H9 (cell line): ENCODE results near the gene MGMT. TPM values are rescaled to one million over a fixed set of nuclear protein-coding genes. Genes with fewer than 3 reads are reported as not detected.

Source experiments
- DNase-seq: peaks from one replicate; pipeline ENCODE4 v3.0.0-alpha.2; 2017
- H2AFZ ChIP-seq: one replicate; pipeline ENCODE4 v1.6.1; 2013; ENCODE audit warnings: mild to moderate bottlenecking, low read length, control low read depth, moderate library complexity
- H2AK5ac ChIP-seq: 2 replicates; pipeline ENCODE4 v1.6.1; 2013; ENCODE audit warnings: low read length, control low read depth, mixed read lengths; ENCODE audit not compliant: insufficient read length
- H2BK120ac ChIP-seq: one replicate; pipeline ENCODE4 v1.6.1; 2013; ENCODE audit warnings: low read depth, mild to moderate bottlenecking, low read length, control low read depth, inconsistent platforms; ENCODE audit not compliant: poor library complexity, severe bottlenecking
- H2BK12ac ChIP-seq: 2 replicates; pipeline ENCODE4 v1.6.1; 2013; ENCODE audit warnings: low read length, control low read depth, mixed read lengths, low read depth; ENCODE audit not compliant: insufficient read length
- H2BK15ac ChIP-seq: 2 replicates; pipeline ENCODE4 v1.6.1; 2013; ENCODE audit warnings: low read depth, low read length, control low read depth
- H2BK20ac ChIP-seq: one replicate; pipeline ENCODE4 v1.6.1; 2013; ENCODE audit warnings: low read depth, mild to moderate bottlenecking, low read length, control low read depth, inconsistent platforms; ENCODE audit not compliant: poor library complexity, severe bottlenecking
- H2BK5ac ChIP-seq: 2 replicates; pipeline ENCODE4 v1.6.1; 2013; ENCODE audit warnings: low read length, control low read depth, mixed read lengths; ENCODE audit not compliant: insufficient read length
- H3K14ac ChIP-seq: 2 replicates; pipeline ENCODE4 v1.6.1; 2013; ENCODE audit warnings: low read length, control low read depth; ENCODE audit not compliant: insufficient read depth
- H3K18ac ChIP-seq: 2 replicates; pipeline ENCODE4 v1.6.1; 2013; ENCODE audit warnings: low read depth, mild to moderate bottlenecking, mixed read lengths, low read length, control low read depth; ENCODE audit not compliant: insufficient read length
- H3K23ac ChIP-seq: 2 replicates; pipeline ENCODE4 v1.6.1; 2013; ENCODE audit warnings: low read length, control low read depth, mixed read lengths, low read depth; ENCODE audit not compliant: insufficient read length
- H3K23me2 ChIP-seq: 2 replicates; pipeline ENCODE4 v1.6.1; 2013; ENCODE audit warnings: low read depth, mild to moderate bottlenecking, mixed read lengths, low read length, control low read depth; ENCODE audit not compliant: insufficient read length, poor library complexity, severe bottlenecking
- H3K27ac ChIP-seq: 2 replicates; pipeline ENCODE4 v1.5.1; 2013; ENCODE audit warnings: low read length, control low read depth, mixed read lengths, low read depth; ENCODE audit not compliant: insufficient read length
- H3K27me3 ChIP-seq: 2 replicates; pipeline ENCODE4 v1.6.1; 2013; ENCODE audit warnings: low read length, control low read depth, inconsistent platforms; ENCODE audit not compliant: insufficient read depth
- H3K4ac ChIP-seq: 2 replicates; pipeline ENCODE4 v1.6.1; 2013; ENCODE audit warnings: low read depth, mild to moderate bottlenecking, control low read depth, inconsistent platforms, low read length, moderate library complexity
- H3K4me1 ChIP-seq: 2 replicates; pipeline ENCODE4 v1.6.1; 2013; ENCODE audit warnings: low read length, control low read depth, inconsistent platforms; ENCODE audit not compliant: insufficient read depth
- H3K4me2 ChIP-seq: 2 replicates; pipeline ENCODE4 v1.6.1; 2013; ENCODE audit warnings: low read length, control low read depth, mixed read lengths; ENCODE audit not compliant: insufficient read length, insufficient read depth
- H3K56ac ChIP-seq: 2 replicates; pipeline ENCODE4 v1.6.1; 2013; ENCODE audit warnings: low read depth, mild to moderate bottlenecking, mixed read lengths, low read length, control low read depth; ENCODE audit not compliant: insufficient read length
- H3K79me1 ChIP-seq: 2 replicates; pipeline ENCODE4 v1.6.1; 2013; ENCODE audit warnings: low read depth, mild to moderate bottlenecking, moderate library complexity, low read length, control low read depth, inconsistent platforms; ENCODE audit not compliant: insufficient read depth, poor library complexity, severe bottlenecking
- H3K79me2 ChIP-seq: 2 replicates; pipeline ENCODE4 v1.6.1; 2013; ENCODE audit warnings: low read length, control low read depth, inconsistent platforms; ENCODE audit not compliant: insufficient read depth
- H3K9ac ChIP-seq: 2 replicates; pipeline ENCODE4 v1.6.1; 2013; ENCODE audit warnings: low read length, control low read depth, mixed read lengths; ENCODE audit not compliant: insufficient read length; ENCODE audit errors: extremely low read depth
- H3K9me3 ChIP-seq: one replicate; pipeline ENCODE4 v1.6.1; 2013; ENCODE audit warnings: low read depth, low read length, inconsistent platforms; ENCODE audit not compliant: control insufficient read depth
- H3T11ph ChIP-seq: one replicate; pipeline ENCODE4 v1.6.1; 2013; ENCODE audit warnings: mild to moderate bottlenecking, low read length, control low read depth, inconsistent platforms
- H4K20me1 ChIP-seq: one replicate; pipeline ENCODE4 v1.6.1; 2013; ENCODE audit not compliant: control insufficient read depth, insufficient read length, insufficient read depth
- H4K5ac ChIP-seq: 2 replicates; pipeline ENCODE4 v1.6.1; 2013; ENCODE audit warnings: low read depth, mild to moderate bottlenecking, mixed read lengths, low read length, control low read depth; ENCODE audit not compliant: insufficient read length
- H4K8ac ChIP-seq: replicated peaks from 2 replicates; pipeline ENCODE4 v1.6.1; 2013; ENCODE audit warnings: low read length, control low read depth, mixed read lengths, low read depth; ENCODE audit not compliant: insufficient read length
- H4K91ac ChIP-seq: 2 replicates; pipeline ENCODE4 v1.6.1; 2013; ENCODE audit warnings: low read depth, mild to moderate bottlenecking, moderate library complexity, mixed read lengths, low read length, control low read depth; ENCODE audit not compliant: insufficient read length
- H3K27ac Mint-ChIP-seq, 3 experiments: 2 replicates in 2 of 3; 3 replicates in 1 of 3; pipeline ENCODE4 v1.8.0; 2020 to 2021; ENCODE audit warnings: mixed read lengths in 3 of 3, mild to moderate bottlenecking in 1 of 3, moderate library complexity in 1 of 3
- H3K27me3 Mint-ChIP-seq: 2 replicates; pipeline ENCODE4 v1.8.0; 2021; ENCODE audit warnings: low read depth, mild to moderate bottlenecking, moderate library complexity, mixed read lengths
- H3K36me3 Mint-ChIP-seq, 3 experiments: 2 replicates in 2 of 3; 3 replicates in 1 of 3; pipeline ENCODE4 v1.8.0; 2020 to 2021; ENCODE audit warnings: low read depth in 3 of 3, mixed read lengths in 3 of 3; ENCODE audit not compliant: insufficient read depth in 1 of 3
- H3K4me1 Mint-ChIP-seq, 2 experiments: 2 replicates each; pipeline ENCODE4 v1.8.0; 2020; ENCODE audit warnings: mixed read lengths in 2 of 2
- H3K4me3 Mint-ChIP-seq, 2 experiments: 2 replicates in 1 of 2; 3 replicates in 1 of 2; pipeline ENCODE4 v1.8.0; 2020 to 2021; ENCODE audit warnings: mild to moderate bottlenecking in 2 of 2, mixed read lengths in 2 of 2, moderate library complexity in 1 of 2
- H3K9me3 Mint-ChIP-seq, 2 experiments: 2 replicates in 1 of 2; 3 replicates in 1 of 2; pipeline ENCODE4 v1.8.0; 2020; ENCODE audit warnings: mild to moderate bottlenecking in 2 of 2, mixed read lengths in 2 of 2, moderate library complexity in 1 of 2
- CTCF ChIP-seq: fragments of 200-600 bp; sonication (generic); conservative IDR thresholded peaks from 3 replicates; pipeline ENCODE4 v1.8.0; 2021; ENCODE audit warnings: antibody characterized with exemption, mild to moderate bottlenecking
- WGBS: extraction: QIAGEN DNeasy Blood & Tissue Kit; methylation state at CpG from one replicate; pipeline ENCODE4 v1.1.7; 2013; ENCODE audit warnings: missing lambda C conversion rate, low lambda C conversion rate, mixed read lengths; ENCODE audit not compliant: insufficient read length; ENCODE audit errors: extremely low coverage; 5-methylcytosine and 5-hydroxymethylcytosine counted together
- total RNA-seq: library from RNA; stranded (reverse); gene quantifications from 2 replicates; pipeline ENCODE4 v1.2.1, GENCODE V29; 2021

Gene MGMT
- total RNA-seq, 1 experiment from 2014 or later, result 18.4 TPM

GRCh38 chr10:129719415-129719739 lies 252.3 kb downstream of the MGMT start:
- Histone ChIP-seq H3K4me1 (no peaks in the 10 kb centered on the region), H3K27ac (no peak overlapping the region)

More at GRCh38 chr10:129719415-129719739, 252.3 kb downstream of the MGMT start:
- H3K14ac ChIP-seq, result no peak overlapping the region; the same call in 1 of the 2 replicates
- H3K27me3 ChIP-seq, result no peaks in the 10 kb centered on the region
- H4K8ac ChIP-seq, result no peak overlapping the region
- H3K36me3 Mint-ChIP-seq, result peaks cover 4 to 10% (median 8%) of the 10 kb centered on the region in 3 experiments; a peak in 5 of 7 replicates
- no peak overlapping the region for H2AK5ac ChIP-seq
- H3K23me2 ChIP-seq, result no peaks in the 10 kb centered on the region
- no peaks in the 10 kb centered on the region for H3K79me2 ChIP-seq
- no peak overlapping the region for H3K18ac ChIP-seq
- H3K79me1 ChIP-seq, result no peaks in the 10 kb centered on the region
- no peak overlapping the region for H2AFZ ChIP-seq
- no peak for TF ChIP-seq CTCF
- no peak for DNase-seq
- H3T11ph ChIP-seq, result no peak overlapping the region
- H4K5ac ChIP-seq, result no peak overlapping the region
- no peak overlapping the region for H2BK20ac ChIP-seq
- H3K9me3 ChIP-seq, result no peaks in the 10 kb centered on the region
- H3K4ac ChIP-seq, result no peak overlapping the region
- peak overlapping the region in 1 of 3 experiments; percentile 23; a peak in 1 of 7 replicates for H3K27ac Mint-ChIP-seq
- no peak overlapping the region for H2BK5ac ChIP-seq
- no peaks in the 10 kb centered on the region for H4K20me1 ChIP-seq
- H3K23ac ChIP-seq, result no peak overlapping the region
- H2BK15ac ChIP-seq, result no peak overlapping the region
- no peak overlapping the region for H2BK120ac ChIP-seq
- H4K91ac ChIP-seq, result no peak overlapping the region
- H3K4me1 Mint-ChIP-seq, result peaks cover 10 to 13% of the 10 kb centered on the region in 2 experiments; a peak in 3 of 4 replicates
- WGBS, result no CpG with 5 or more reads among the region's 9 CpGs
- H3K4me2 ChIP-seq, result no peak overlapping the region
- H3K27me3 Mint-ChIP-seq, result no peaks in the 10 kb centered on the region
- no peak overlapping the region for H3K56ac ChIP-seq
- no peak overlapping the region for H2BK12ac ChIP-seq
- peaks cover 8 to 9% of the 10 kb centered on the region in 2 experiments; a peak in 3 of 5 replicates for H3K9me3 Mint-ChIP-seq
- no peak overlapping the region for H3K9ac ChIP-seq
- H3K4me3 Mint-ChIP-seq, result no peak overlapping the region
